CD4-positive, alpha-beta T cell treated with Interleukin-1 beta for 1 hour (primary cell): Measurements from ENCODE around the gene ISX.

Source experiments
- DNase-seq, 2 donors: peaks; one replicate each; pipeline ENCODE4 v3.0.0-alpha.2; 2020 to 2022

Gene ISX

GRCh38 chr22:35114131-35114980 is 48.4 kb downstream of the ISX start:
- DNase-seq: no peak

GRCh38 chr22:35115515-35115914 is 49.6 kb downstream of the ISX start:
- DNase-seq: no peak

- no peak for DNase-seq
These were observed 50.3 kb downstream of the ISX start for GRCh38 chr22:35116269-35116668.

- no peak for DNase-seq
These were observed 50.9 kb downstream of the ISX start for GRCh38 chr22:35116817-35117216.

- DNase-seq: no peak
These were observed 53.5 kb downstream of the ISX start for GRCh38 chr22:35119494-35119893.

GRCh38 chr22:35124691-35125219 is 58.8 kb downstream of the ISX start:
- DNase-seq: no peak

GRCh38 chr22:35126993-35127392 is 61.0 kb downstream of the ISX start:
- no peak for DNase-seq

- no peak for DNase-seq
These were observed 62.7 kb downstream of the ISX start for GRCh38 chr22:35128637-35129036.

GRCh38 chr22:35131525-35132000 is 65.6 kb downstream of the ISX start:
- DNase-seq: no peak

GRCh38 chr22:35132568-35132967 is 66.6 kb downstream of the ISX start:
- DNase-seq: no peak

GRCh38 chr22:35133702-35134380 is 67.9 kb downstream of the ISX start:
- no peak for DNase-seq

GRCh38 chr22:35134637-35135036 is 68.7 kb downstream of the ISX start:
- no peak for DNase-seq

- no peak for DNase-seq
These were observed 69.2 kb downstream of the ISX start for GRCh38 chr22:35135165-35135564.
